ENCODE data around the gene DACT1.

Gene DACT1

GRCh38 chr14:58669556-58670200 is 31.9 kb downstream of the DACT1 start:
- no peak for DNase-seq

- DNase-seq: no peak
Observed at GRCh38 chr14:58671024-58671423, 33.3 kb downstream of the DACT1 start.

GRCh38 chr14:58671436-58671835 is 33.7 kb downstream of the DACT1 start:
- no peak for DNase-seq

GRCh38 chr14:58673722-58674121 is 36.0 kb downstream of the DACT1 start:
- no peak for DNase-seq

GRCh38 chr14:58677001-58677400 is 39.2 kb downstream of the DACT1 start:
- no peak for DNase-seq

- DNase-seq: no peak
Observed at GRCh38 chr14:58677517-58677916, 39.8 kb downstream of the DACT1 start.

GRCh38 chr14:58677996-58678395 is 40.2 kb downstream of the DACT1 start:
- DNase-seq: no peak

- no peak for DNase-seq
Observed at GRCh38 chr14:58680698-58681097, 42.9 kb downstream of the DACT1 start.

- DNase-seq: no peak
Observed at GRCh38 chr14:58687232-58687795, 49.6 kb downstream of the DACT1 start.

- no peak for DNase-seq
Observed at GRCh38 chr14:58690801-58691516, 53.2 kb downstream of the DACT1 start.

GRCh38 chr14:58693048-58693447 is 55.3 kb downstream of the DACT1 start:
- no peak for DNase-seq

- no peak for DNase-seq
Observed at GRCh38 chr14:58695514-58695913, 57.8 kb downstream of the DACT1 start.

GRCh38 chr14:58697266-58697929 is 59.6 kb downstream of the DACT1 start:
- no peak for DNase-seq

All from activated CD4-positive, alpha-beta T cell treated with anti-CD3 and anti-CD28 coated beads, Interleukin-2, amount 50 U/mL, for 4 hours (primary cell).